Hepatocyte (in vitro differentiated cells): Measurements from ENCODE around the gene HEMK1.

Source experiments
- EZH2 ChIP-seq: fragments of 200-600 bp; sonication (generic); IDR thresholded peaks from 2 replicates; pipeline ENCODE4 v1.6.1; 2016; ENCODE audit warnings: antibody characterized with exemption, mild to moderate bottlenecking, borderline replicate concordance
- EZH2phosphoT487 ChIP-seq: fragments of 200-600 bp; sonication (generic); IDR thresholded peaks from one replicate; pipeline ENCODE4 v1.6.1; 2018; ENCODE audit warnings: antibody characterized with exemption, mild to moderate bottlenecking, low read depth, moderate library complexity; ENCODE audit not compliant: unreplicated experiment, severe bottlenecking
- TF ChIP-seq, protein P1 (sequence below): fragments of 200-600 bp; sonication (generic); IDR thresholded peaks from 2 replicates; pipeline ENCODE4 v1.5.1; 2016; ENCODE audit warnings: antibody characterized with exemption, mild to moderate bottlenecking; ENCODE audit not compliant: poor library complexity

DNA sequence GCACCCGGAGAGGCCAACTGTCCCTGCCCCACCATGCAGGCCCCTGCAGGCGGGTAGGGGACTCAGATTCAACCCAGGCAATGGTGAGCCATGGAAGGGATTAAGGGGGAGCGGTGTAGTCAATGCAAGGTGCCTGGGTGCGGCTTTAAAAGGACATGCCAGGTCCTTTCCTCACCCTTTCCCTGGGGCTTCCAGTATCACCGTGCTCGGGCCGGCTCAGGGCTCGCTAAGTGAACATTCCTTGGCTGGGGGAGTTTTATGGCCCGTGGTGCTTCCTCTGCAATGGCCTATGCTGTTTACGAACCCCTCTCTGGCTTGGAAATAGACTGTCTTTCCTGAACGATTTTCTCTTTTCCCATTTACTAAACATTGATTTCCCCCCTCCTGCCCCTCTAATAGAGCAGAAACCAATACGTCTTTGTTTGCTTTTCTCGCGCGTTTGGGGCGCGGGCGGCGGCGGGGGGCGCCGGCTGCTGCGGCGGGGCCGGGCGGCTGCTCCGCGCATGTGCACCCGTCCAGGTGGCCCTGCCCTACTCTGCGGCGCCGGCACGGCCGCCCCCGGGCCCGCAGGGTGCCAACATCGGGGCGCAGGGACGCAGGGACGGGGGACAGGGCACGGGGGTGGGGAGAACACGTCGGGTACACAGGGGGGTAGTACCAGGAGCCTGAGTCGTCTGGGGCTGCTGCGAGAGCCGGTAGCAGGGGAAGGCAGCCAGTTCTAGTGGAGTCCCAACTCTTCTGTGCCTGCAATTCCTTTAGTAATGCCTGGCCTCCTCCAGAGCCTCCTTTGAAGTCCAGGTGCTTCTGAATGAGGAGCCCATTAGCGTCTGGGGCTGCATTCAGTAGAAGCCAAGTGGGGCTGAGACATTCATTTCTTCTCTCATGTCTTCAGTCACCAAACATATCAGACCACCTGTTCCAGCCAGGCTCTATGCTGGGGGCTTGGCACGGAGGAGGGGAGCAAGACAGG is 39.0 kb upstream of the HEMK1 start:
- TF ChIP-seq EZH2 (no peak), EZH2phosphoT487 (no peak)
- TF ChIP-seq, protein P1, sequence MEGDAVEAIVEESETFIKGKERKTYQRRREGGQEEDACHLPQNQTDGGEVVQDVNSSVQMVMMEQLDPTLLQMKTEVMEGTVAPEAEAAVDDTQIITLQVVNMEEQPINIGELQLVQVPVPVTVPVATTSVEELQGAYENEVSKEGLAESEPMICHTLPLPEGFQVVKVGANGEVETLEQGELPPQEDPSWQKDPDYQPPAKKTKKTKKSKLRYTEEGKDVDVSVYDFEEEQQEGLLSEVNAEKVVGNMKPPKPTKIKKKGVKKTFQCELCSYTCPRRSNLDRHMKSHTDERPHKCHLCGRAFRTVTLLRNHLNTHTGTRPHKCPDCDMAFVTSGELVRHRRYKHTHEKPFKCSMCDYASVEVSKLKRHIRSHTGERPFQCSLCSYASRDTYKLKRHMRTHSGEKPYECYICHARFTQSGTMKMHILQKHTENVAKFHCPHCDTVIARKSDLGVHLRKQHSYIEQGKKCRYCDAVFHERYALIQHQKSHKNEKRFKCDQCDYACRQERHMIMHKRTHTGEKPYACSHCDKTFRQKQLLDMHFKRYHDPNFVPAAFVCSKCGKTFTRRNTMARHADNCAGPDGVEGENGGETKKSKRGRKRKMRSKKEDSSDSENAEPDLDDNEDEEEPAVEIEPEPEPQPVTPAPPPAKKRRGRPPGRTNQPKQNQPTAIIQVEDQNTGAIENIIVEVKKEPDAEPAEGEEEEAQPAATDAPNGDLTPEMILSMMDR: no peak
